Colon (tissue), 2 donors: Measurements from ENCODE around the gene COX17.

Experiments
- FAIRE-seq: peaks from 2 replicates; lab custom pipeline; 2012; peaks lifted over from hg19 to GRCh38; lab: Jason Lieb, UNC
- donor health status: control.
- donor health status: control.

The COX17 gene

GRCh38 chr3:119643528-119643927 is 33.7 kb downstream of the COX17 start:
- no peak for FAIRE-seq

DNA sequence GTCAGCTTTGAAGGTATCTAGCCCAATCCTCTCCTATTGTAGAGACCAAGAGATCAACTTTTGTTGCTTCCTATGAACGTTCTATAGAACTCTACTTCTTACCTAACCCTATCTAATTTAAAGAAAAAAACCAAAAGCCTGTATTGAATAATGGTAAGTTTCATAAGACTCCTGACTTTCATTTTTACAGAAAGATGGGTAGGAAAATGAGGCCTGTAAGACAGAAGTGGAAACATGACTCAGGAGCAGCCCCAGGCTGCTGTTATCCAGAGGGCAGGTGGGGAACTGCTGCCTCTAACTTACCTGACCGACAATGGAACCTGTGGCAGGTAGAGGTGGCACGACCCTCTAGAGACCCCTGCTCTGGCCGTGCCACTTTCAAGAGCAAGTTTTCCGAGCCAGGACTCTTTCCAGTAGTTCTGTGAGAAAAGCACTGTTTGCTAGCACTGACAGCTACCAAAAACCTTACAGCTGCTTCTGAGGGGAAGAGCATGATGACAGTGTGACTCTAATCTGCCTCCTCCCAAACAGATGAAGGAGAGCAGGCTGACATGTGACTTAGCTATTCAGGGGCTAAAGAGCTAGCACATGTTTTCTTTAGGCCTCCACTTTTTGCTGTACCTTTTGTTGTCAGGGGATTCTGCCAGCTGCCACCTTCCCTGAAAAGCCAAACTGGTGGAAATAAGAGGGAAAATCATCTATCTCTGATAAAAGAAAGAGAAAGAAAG is 34.3 kb downstream of the COX17 start:
- FAIRE-seq, result no peak

GRCh38 chr3:119641416-119641815 is 35.8 kb downstream of the COX17 start:
- no peak for FAIRE-seq

- no peak for FAIRE-seq
These were observed 37.5 kb downstream of the COX17 start for GRCh38 chr3:119639494-119640350.

DNA sequence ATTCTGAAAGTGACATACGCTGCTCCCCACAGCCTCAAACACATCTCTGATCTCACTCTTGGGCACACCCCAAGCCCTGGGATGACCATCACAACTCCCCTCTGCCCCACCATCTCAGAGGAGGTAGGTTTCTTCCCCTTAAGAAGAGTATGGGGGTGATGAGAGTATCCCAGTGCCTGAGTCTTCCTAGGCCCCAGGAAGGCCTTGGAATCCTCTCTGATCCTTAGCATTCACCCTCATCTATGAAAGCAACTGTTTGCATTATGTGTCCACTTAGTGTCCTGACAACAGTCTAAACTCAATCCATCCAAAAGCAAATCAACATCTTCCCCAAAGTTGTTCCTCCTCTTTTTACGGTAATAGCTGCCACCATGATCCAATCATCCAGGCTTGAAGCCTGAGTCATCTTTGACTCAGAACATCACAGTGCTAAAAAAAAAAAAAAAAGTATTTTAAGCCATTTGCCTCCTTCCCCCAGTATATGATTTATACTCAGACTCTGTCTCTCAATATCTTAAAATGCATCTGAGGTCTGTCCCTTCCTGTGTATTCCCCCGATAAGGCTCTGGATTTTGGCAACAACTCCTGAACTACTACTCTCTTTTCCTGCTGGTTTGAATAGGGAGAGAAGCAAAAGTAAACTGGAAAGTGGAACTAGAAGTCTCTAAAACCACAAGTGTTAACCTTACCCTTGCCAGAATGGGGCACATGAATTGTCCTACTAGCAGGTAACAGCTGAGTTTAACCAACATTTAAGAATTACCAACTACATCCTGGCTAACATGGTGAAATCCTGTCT is 39.3 kb downstream of the COX17 start:
- no peak for FAIRE-seq

DNA sequence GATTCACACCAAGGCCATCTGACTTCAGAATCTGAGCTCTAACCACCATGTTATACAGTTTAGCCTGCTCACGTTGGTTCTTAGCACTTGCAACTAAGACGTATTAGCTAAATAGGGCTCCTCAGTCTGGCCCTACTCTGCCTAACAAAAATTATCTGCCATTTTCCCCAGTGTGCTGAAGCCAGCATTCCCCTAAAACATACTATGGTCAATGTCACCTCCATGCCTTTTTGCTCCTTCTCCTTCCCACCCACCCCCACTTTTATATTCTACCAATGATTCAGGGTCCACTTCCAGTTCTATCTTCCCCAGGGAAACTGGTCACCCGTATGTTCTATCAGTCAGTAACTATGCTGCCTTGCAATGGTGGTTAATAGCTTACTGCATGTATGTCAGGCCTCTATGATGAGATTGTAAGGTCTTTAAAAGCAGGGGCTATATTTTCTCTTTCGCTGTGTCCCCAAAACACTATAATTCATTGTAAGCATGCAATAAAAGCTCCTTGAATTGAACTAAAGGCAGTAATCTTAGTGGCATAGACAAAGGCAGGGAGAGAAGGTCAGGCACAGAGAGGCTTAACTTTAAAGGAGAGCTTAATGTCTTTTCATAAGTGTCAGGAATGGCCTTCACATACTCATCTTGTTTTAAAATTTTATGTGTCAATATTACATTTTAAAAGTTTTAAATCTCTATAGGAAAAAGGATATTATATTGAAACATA is 40.2 kb downstream of the COX17 start:
- no peak for FAIRE-seq

DNA sequence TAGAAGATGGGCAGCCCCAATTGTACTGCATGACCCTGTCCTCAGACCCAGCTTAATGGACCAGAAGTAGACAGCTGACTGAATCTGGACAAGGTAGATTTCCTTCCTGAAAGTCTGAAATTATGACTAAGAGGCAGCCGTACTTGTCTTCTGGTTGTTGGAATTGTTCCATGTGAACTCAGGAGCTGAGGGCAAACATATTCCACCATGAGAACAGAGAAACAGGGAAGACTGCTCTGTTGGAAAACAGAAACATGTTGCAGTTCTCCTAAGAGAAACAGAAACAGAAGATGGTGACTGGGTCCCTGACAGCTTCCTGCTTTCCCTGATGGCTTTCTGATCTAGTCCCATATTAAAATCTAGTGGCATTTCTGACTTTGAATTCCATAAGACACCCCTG is 41.0 kb downstream of the COX17 start:
- FAIRE-seq, result no peak

DNA sequence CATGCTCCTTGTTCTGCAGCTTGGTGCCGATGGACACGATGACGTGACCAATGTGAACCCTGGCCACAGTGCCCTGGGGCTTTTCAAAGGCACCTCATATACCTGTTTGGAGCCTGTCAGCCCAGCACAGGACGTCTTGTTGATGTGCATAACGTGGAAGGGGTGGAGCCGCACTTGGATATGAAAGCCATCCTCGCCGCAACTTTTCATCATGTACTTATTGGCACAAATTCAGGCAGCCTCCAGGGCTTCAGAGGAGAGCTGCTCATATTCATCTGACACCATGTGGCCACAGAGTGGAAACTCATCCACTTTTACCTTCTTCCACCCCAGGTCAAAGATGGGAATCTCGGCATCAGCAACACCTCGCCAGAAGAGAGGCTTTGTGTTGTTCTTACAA is 41.5 kb downstream of the COX17 start:
- no peak for FAIRE-seq

DNA sequence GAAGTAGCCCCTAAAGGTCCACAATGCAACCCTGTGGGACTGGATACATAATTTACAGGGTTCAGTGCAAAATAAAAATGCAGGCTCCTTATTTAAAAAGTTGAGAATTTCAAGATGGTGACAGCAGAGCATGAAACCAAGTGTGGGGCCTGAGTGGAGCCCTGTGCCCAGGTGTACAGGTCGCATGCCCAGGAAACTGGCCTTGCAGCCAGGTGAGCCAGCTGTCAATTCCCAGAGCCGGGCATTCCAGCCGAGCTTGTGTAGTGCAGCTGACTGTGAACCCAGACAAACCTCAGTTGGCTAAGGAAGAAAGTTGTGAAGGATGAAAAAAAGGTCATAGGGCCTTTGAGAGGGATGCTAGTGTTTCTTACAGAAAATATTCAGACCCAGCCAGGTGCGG is 44.4 kb downstream of the COX17 start:
- FAIRE-seq, result no peak

GRCh38 chr3:119632216-119632615 is 45.0 kb downstream of the COX17 start:
- no peak for FAIRE-seq

- FAIRE-seq, result no peak
These were observed 45.7 kb downstream of the COX17 start for GRCh38 chr3:119631516-119631915.

DNA sequence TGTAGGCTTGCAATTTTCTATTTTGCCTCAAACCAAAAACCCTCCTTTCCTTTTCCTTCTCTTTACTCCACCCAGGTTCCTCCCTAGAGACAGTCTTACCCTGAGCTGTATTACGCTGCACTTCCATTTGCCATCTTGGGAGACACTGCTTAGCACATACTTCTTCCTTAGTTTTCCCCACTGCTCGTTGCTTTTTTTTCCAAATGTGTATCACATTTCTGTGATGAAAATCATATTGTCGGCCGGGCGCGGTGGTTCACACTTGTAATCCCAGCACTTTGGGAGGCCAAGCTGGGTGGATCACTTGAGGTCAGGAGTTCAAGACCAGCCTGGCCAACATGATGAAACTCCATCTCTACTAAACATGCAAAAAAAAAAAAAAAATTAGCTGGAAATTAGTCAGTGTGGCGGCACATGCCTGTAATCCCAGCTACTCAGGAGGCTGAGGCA is 46.3 kb downstream of the COX17 start:
- FAIRE-seq, result no peak

- no peak for FAIRE-seq
These were observed 46.9 kb downstream of the COX17 start for GRCh38 chr3:119630128-119630879.

DNA sequence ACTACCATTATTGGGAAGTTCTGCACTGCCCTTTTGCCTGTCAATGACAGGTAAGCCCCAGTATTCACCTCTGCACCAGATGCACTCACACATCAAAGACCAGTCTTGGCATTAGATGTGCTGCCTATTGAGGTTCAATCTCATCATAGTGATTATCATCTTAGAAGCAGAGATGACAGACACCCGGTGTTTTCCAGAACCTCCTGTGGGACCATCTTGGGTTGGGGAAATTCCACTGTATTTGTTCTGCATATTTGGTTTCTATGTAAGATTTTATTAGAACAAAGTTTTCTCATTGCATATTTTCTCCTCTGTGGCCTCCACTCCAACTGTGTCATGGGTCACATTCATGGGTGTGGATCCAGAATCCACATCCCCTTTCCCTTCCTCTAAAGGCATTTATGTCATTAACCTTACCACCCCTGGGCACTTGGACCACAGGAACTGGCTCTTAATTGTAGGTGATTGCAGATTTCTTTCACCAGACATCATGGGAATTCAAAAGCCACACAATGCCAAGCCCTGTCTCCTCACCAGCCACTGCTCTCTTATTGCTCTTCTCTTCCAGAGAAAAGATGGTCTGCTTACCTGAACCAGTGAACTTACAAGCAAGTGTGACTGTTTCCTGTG is 48.3 kb downstream of the COX17 start:
- no peak for FAIRE-seq

GRCh38 chr3:119628390-119628789 is 48.8 kb downstream of the COX17 start:
- FAIRE-seq, result no peak

- no peak for FAIRE-seq
These were observed 49.7 kb downstream of the COX17 start for GRCh38 chr3:119627461-119627860.

DNA sequence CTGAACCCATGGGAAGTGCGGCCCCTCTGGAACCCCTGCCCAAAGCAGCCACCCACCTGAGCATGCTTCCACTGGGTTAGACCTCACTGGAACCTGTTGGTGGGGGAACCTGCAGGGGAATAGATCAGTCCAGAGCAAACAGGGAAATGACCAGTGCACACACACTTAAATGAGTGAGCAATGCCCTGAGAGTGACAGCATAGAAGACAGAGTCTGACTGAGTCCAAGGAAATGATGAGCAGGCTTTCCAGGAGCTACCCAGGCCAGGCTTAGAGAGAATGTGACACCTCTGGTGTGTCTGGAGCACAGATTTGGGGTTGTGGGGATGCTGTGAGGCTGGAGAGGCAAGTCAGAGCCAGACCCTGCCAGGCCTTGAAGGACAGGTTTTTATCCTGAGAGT is 51.0 kb downstream of the COX17 start:
- no peak for FAIRE-seq

- FAIRE-seq, result no peak
These were observed 51.6 kb downstream of the COX17 start for GRCh38 chr3:119625451-119626153.

GRCh38 chr3:119624002-119624720 is 53.0 kb downstream of the COX17 start:
- no peak for FAIRE-seq
